HG02759 (cell line): Measurements from ENCODE around the gene PDXDC1.
"Not testable (repeated sequence)": the region's sequence is repeated elsewhere in the genome, so short reads cannot be mapped to it uniquely, and the experiment has no call there.

Experiments
- ATAC-seq: cut with Tn5 transposase; IDR thresholded peaks from one replicate; pipeline ENCODE4 v1.9.1; 2021; ENCODE audit warnings: mild to moderate bottlenecking, moderate library complexity; ENCODE audit not compliant: unreplicated experiment

The PDXDC1 gene

GRCh38 chr16:15148831-15149230 is 174.0 kb downstream of the PDXDC1 start:
- ATAC-seq, result not testable (repeated sequence)

- not testable (repeated sequence) for ATAC-seq
Observed at GRCh38 chr16:15149260-15149659, 174.4 kb downstream of the PDXDC1 start.

GRCh38 chr16:15154005-15154404 is 179.2 kb downstream of the PDXDC1 start:
- not testable (repeated sequence) for ATAC-seq

- peak; percentile 58 for ATAC-seq
Observed at GRCh38 chr16:15154650-15155562, 180.1 kb downstream of the PDXDC1 start.

GRCh38 chr16:15157644-15158043 is 182.8 kb downstream of the PDXDC1 start:
- not testable (repeated sequence) for ATAC-seq

- not testable (repeated sequence) for ATAC-seq
Observed at GRCh38 chr16:15159671-15160070, 184.8 kb downstream of the PDXDC1 start.

- ATAC-seq, result not testable (repeated sequence)
Observed at GRCh38 chr16:15160571-15160970, 185.7 kb downstream of the PDXDC1 start.

- ATAC-seq, result not testable (repeated sequence)
Observed at GRCh38 chr16:15163055-15163454, 188.2 kb downstream of the PDXDC1 start.

GRCh38 chr16:15166177-15166576 is 191.4 kb downstream of the PDXDC1 start:
- not testable (repeated sequence) for ATAC-seq

GRCh38 chr16:15168303-15168702 is 193.5 kb downstream of the PDXDC1 start:
- ATAC-seq, result not testable (repeated sequence)

- ATAC-seq, result not testable (repeated sequence)
Observed at GRCh38 chr16:15168953-15169652, 194.3 kb downstream of the PDXDC1 start.

- ATAC-seq, result not testable (repeated sequence)
Observed at GRCh38 chr16:15179909-15180308, 205.1 kb downstream of the PDXDC1 start.

- not testable (repeated sequence) for ATAC-seq
Observed at GRCh38 chr16:15180946-15181345, 206.1 kb downstream of the PDXDC1 start.

- not testable (repeated sequence) for ATAC-seq
Observed at GRCh38 chr16:15184000-15184399, 209.2 kb downstream of the PDXDC1 start.
